Fibroblast of the aortic adventitia (primary cell): ENCODE results near the gene NEDD1. TPM values are rescaled to one million over a fixed set of nuclear protein-coding genes. Genes with fewer than 3 reads are reported as not detected.

Experiments
- DNase-seq: peaks from one replicate; pipeline ENCODE4 v3.0.0-alpha.2; 2010; ENCODE audit warnings: low read depth
- H3K4me3 ChIP-seq: 2 replicates; pipeline ENCODE4 v1.5.1; 2011; ENCODE audit warnings: low read depth, mild to moderate bottlenecking, control low read depth, low read length, moderate library complexity
- small RNA-seq: library from RNA; depleted of rRNA; stranded (forward); fragments of <200 nt; gene quantifications from one replicate; pipeline ENCODE3, GENCODE V24; 2012
- total RNA-seq: library from RNA; depleted of rRNA; stranded (reverse); fragments of >200 nt; gene quantifications from 2 replicates; pipeline ENCODE4 v1.2.3, GENCODE V29; 2012; ENCODE audit warnings: low replicate concordance
- TF ChIP-seq, protein P1 (sequence below): IDR thresholded peaks from 2 replicates; pipeline ENCODE4 v1.5.1; 2011; ENCODE audit warnings: mild to moderate bottlenecking, low read length, control low read depth, inconsistent platforms; ENCODE audit not compliant: insufficient read depth

NEDD1 gene
- total RNA-seq, 1 donor, result 45.4 TPM

DNA sequence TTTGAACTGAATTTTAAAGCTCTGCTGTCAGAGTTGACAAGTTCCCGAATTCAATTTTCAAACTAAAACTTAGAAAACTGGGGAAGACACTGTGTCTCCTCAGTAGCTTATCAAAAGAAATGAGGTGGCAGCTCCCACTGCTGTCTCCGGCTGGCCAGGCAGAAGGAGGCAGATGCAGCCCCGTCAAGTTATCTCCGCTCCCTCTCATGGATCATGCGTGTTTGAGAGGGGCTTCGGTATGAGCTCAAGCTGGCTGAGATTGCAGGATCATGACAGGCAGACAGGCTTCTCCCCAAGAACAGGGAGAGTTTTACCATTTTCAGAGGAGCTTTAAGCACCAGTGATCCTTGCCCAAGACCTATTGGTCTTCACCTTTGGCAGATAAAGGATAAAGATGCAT lies 88.8 kb downstream of the NEDD1 start:
- TF ChIP-seq, protein P1, sequence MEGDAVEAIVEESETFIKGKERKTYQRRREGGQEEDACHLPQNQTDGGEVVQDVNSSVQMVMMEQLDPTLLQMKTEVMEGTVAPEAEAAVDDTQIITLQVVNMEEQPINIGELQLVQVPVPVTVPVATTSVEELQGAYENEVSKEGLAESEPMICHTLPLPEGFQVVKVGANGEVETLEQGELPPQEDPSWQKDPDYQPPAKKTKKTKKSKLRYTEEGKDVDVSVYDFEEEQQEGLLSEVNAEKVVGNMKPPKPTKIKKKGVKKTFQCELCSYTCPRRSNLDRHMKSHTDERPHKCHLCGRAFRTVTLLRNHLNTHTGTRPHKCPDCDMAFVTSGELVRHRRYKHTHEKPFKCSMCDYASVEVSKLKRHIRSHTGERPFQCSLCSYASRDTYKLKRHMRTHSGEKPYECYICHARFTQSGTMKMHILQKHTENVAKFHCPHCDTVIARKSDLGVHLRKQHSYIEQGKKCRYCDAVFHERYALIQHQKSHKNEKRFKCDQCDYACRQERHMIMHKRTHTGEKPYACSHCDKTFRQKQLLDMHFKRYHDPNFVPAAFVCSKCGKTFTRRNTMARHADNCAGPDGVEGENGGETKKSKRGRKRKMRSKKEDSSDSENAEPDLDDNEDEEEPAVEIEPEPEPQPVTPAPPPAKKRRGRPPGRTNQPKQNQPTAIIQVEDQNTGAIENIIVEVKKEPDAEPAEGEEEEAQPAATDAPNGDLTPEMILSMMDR, result no peak
- H3K4me3 ChIP-seq, result no peak overlapping the region
- no peak for DNase-seq

DNA sequence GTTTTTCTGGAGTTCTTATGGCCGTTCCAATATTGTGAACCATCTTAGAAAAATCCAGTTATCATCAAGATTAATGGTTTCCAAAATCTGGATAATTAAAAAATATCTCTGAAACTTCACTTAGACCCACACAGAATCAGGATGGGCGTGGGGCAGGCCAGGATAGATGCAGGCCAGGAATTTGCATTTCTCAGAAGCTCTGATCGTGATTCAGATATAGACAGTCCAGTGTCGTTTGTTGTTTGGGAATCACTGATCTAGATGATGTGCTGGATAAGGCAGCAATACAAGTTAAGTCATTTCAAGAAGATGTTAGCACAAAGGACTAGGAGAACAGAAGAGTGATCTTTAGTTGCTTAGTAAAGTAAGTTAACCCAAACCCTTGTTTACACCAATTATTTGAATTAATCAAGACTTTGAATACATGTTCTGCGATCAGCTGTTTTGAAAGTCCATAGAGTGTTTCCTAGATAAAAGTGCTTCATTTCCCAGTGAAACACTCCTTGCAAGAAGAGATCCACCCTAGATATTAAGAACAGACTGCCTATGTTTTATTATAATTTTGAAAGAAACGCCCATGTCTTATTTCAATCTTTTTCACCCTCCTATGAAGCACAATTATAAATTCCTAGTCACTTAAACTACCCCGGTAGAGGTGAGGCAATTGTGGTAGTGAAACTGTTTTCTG lies 90.9 kb downstream of the NEDD1 start:
- H3K4me3 ChIP-seq, result no peak overlapping the region
- no peak for DNase-seq
- TF ChIP-seq, protein P1, result no peak

DNA sequence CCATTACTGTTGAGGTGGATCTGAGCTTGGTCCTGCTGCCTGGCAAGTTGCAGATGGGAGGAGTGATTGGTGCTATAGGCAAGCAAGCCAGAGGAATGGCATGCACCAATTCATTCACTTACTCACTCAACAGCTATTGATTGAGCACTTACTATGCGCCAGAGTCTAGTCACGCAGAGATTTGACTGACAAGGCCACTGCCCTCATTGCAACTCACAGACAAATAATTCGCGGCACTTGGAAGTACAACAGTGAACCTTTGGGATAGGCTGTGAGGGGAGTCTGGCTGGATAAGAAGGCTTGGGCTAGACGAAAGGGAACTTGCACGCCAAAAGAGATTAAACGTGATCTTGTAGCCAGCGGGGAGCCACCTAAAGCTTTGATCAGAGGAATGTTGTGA lies 96.2 kb downstream of the NEDD1 start:
- DNase-seq, result no peak
- no peak overlapping the region for H3K4me3 ChIP-seq
- TF ChIP-seq, protein P1, result no peak

Small RNA genes lying within 50 kb of the gene (small RNA-seq; reads per million reads assigned to genes)
- gene RF00019, result not detected
